ENCODE results near the gene SWI5. TPM values are rescaled to one million over a fixed set of nuclear protein-coding genes. Genes with fewer than 3 reads are reported as not detected.
A peak's percentile ranks its signal among the peaks of the same experiment; 100 is the strongest.

The SWI5 gene
- total RNA-seq, 1 donor from 2014 or later: 29.2 TPM

DNA sequence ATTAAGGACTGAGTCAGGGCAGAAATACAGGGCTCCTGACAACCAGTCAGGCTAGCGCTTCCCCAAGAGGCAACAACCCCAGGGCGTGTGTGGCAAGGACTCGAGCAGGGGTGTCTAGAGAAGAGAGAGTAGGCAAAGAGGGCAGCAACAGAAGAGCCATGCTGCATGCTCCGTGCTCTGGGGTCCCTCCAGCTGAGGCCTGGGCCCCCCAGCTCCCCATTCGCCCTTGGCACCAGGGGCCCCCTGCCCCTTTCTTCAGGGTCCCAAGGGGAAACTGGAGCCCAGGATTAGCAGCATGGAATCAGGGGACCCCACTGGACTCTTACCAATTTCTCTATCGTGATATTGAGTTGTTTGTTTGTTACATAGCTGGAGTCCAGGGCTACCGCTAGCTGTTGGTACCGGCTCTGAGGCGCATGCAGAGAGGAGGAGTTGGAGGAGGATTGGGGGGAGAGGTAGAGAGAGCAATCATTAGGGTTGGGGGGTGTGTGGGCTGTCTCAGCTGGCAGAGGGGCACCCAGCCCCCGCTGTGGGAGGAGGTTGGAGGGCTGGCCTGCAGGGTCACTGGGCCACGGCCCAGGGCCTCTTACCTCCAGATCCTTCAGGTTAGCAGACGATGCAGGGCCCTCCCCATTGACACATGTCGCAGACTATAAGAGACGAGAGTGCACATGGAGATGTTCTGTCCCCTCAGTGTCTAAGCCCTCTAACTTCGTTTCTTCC is 9.0 kb upstream of the SWI5 start:
- no peak overlapping the region for H3K27ac ChIP-seq (ENCODE audit: low read depth, low read length)
- Mint-ChIP-seq H3K27me3 (ENCODE audit: low read depth, unreplicated experiment) (no peaks in the 10 kb centered on the region), H3K27ac (ENCODE audit: unreplicated experiment) (peak overlapping the region; percentile 62), H3K4me3 (ENCODE audit: unreplicated experiment) (no peak overlapping the region), H3K9me3 (ENCODE audit: unreplicated experiment) (peaks cover 2% of the 10 kb centered on the region), H3K36me3 (ENCODE audit: low read depth, unreplicated experiment) (peaks cover 29% of the 10 kb centered on the region), H3K4me1 (ENCODE audit: low read depth, unreplicated experiment) (no peaks in the 10 kb centered on the region)
- H3K27me3 ChIP-seq (ENCODE audit: insufficient read depth, low read length): no peaks in the 10 kb centered on the region
- TF ChIP-seq, protein P1, sequence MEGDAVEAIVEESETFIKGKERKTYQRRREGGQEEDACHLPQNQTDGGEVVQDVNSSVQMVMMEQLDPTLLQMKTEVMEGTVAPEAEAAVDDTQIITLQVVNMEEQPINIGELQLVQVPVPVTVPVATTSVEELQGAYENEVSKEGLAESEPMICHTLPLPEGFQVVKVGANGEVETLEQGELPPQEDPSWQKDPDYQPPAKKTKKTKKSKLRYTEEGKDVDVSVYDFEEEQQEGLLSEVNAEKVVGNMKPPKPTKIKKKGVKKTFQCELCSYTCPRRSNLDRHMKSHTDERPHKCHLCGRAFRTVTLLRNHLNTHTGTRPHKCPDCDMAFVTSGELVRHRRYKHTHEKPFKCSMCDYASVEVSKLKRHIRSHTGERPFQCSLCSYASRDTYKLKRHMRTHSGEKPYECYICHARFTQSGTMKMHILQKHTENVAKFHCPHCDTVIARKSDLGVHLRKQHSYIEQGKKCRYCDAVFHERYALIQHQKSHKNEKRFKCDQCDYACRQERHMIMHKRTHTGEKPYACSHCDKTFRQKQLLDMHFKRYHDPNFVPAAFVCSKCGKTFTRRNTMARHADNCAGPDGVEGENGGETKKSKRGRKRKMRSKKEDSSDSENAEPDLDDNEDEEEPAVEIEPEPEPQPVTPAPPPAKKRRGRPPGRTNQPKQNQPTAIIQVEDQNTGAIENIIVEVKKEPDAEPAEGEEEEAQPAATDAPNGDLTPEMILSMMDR (IDR thresholded peaks at IDR 0.05; ENCODE audit: insufficient read depth, low read depth, low read length): no peak
- TF ChIP-seq EZH2 (IDR thresholded peaks at IDR 0.05; ENCODE audit: insufficient read depth, low read length): no peak
- no peak overlapping the region for H3K4me2 ChIP-seq (ENCODE audit: low read length)
- no peak overlapping the region for H3K9ac ChIP-seq (ENCODE audit: low read length)
- H2AFZ ChIP-seq (ENCODE audit: low read depth, low read length): no peak overlapping the region
- no peaks in the 10 kb centered on the region for H3K4me1 ChIP-seq (ENCODE audit: insufficient read depth, low read length)
- H3K4me3 ChIP-seq (ENCODE audit: insufficient read depth, low read depth, low read length): no peak overlapping the region
- peaks cover 19% of the 10 kb centered on the region for H3K79me2 ChIP-seq (ENCODE audit: insufficient read depth, low read length)
- H3K36me3 ChIP-seq (ENCODE audit: insufficient read depth, low read length): peaks cover 50% of the 10 kb centered on the region
- peaks cover 51% of the 10 kb centered on the region for H4K20me1 ChIP-seq (ENCODE audit: insufficient read depth, low read length)
- FAIRE-seq (no peak), DNase-seq (ENCODE audit: low read depth) (no peak)
- no peaks in the 10 kb centered on the region for H3K9me3 ChIP-seq (ENCODE audit: insufficient read depth, low read depth, low read length)

DNA sequence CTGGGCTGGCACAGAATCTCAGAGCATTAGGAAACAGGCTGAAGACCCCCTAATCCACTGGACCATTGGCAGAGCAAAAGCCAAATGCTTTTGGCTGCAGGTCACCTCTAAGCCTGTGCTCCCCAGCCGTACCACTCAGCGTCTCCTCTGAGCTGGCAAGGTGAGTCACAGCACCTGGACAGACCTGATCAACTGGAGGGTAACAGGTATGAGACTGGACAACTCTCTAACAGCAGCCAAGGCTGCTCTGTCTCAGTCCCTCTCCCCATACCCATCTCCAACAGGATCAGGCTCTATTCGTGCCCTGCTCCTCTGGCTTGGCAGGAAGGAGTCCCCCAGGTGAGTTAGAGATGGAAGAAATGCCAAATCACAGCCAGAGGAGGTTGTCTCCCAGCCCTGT is 5.0 kb upstream of the SWI5 start:
- peaks cover 53% of the 10 kb centered on the region for H3K79me2 ChIP-seq (ENCODE audit: insufficient read depth, low read length)
- TF ChIP-seq, protein P1 (IDR thresholded peaks at IDR 0.05; ENCODE audit: insufficient read depth, low read depth, low read length): no peak
- no peak for TF ChIP-seq EZH2 (IDR thresholded peaks at IDR 0.05; ENCODE audit: insufficient read depth, low read length)
- FAIRE-seq (no peak), DNase-seq (ENCODE audit: low read depth) (no peak)
- Mint-ChIP-seq H3K36me3 (ENCODE audit: low read depth, unreplicated experiment) (peaks cover 21% of the 10 kb centered on the region), H3K27me3 (ENCODE audit: low read depth, unreplicated experiment) (no peaks in the 10 kb centered on the region), H3K27ac (ENCODE audit: unreplicated experiment) (no peak overlapping the region), H3K4me3 (ENCODE audit: unreplicated experiment) (no peak overlapping the region), H3K9me3 (ENCODE audit: unreplicated experiment) (no peaks in the 10 kb centered on the region), H3K4me1 (ENCODE audit: low read depth, unreplicated experiment) (peaks cover 7% of the 10 kb centered on the region)
- peaks cover 54% of the 10 kb centered on the region for H3K36me3 ChIP-seq (ENCODE audit: insufficient read depth, low read length)
- H3K27me3 ChIP-seq (ENCODE audit: insufficient read depth, low read length): no peaks in the 10 kb centered on the region
- H3K4me3 ChIP-seq (ENCODE audit: insufficient read depth, low read depth, low read length): no peak overlapping the region
- no peak overlapping the region for H3K27ac ChIP-seq (ENCODE audit: low read depth, low read length)
- H3K9ac ChIP-seq (ENCODE audit: low read length): no peak overlapping the region
- H3K4me1 ChIP-seq (ENCODE audit: insufficient read depth, low read length): peaks cover 10% of the 10 kb centered on the region
- H3K4me2 ChIP-seq (ENCODE audit: low read length): no peak overlapping the region
- no peaks in the 10 kb centered on the region for H3K9me3 ChIP-seq (ENCODE audit: insufficient read depth, low read depth, low read length)
- H2AFZ ChIP-seq (ENCODE audit: low read depth, low read length): no peak overlapping the region
- H4K20me1 ChIP-seq (ENCODE audit: insufficient read depth, low read length): peaks cover 67% of the 10 kb centered on the region

DNA sequence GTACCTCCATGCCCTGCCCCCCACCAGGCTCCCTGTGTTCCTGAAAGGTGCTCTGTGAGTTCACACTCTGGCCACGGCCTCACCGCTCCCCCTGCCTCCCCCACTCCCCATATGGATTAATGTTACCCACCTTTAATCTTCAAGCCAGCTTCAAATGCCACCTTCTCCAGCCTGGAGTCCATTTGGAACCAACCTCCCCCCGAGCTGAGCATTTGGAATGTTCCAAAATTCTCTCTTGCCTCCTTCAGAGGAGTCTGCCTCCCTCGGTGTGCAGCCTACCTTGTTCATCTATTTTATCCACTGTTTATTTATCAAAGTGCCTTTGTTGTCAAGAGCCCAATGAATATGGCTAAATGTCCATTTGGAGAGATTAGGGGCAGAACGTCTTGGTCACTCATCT is 4.6 kb upstream of the SWI5 start:
- Histone ChIP-seq H3K4me2 (ENCODE audit: low read length) (no peak overlapping the region), H3K9me3 (ENCODE audit: insufficient read depth, low read depth, low read length) (no peaks in the 10 kb centered on the region), H3K4me3 (ENCODE audit: insufficient read depth, low read depth, low read length) (no peak overlapping the region), H3K79me2 (ENCODE audit: insufficient read depth, low read length) (peaks cover 57% of the 10 kb centered on the region), H3K9ac (ENCODE audit: low read length) (no peak overlapping the region), H3K36me3 (ENCODE audit: insufficient read depth, low read length) (peaks cover 52% of the 10 kb centered on the region), H2AFZ (ENCODE audit: low read depth, low read length) (no peak overlapping the region), H3K27ac (ENCODE audit: low read depth, low read length) (no peak overlapping the region), H3K27me3 (ENCODE audit: insufficient read depth, low read length) (no peaks in the 10 kb centered on the region), H4K20me1 (ENCODE audit: insufficient read depth, low read length) (peaks cover 67% of the 10 kb centered on the region), H3K4me1 (ENCODE audit: insufficient read depth, low read length) (peaks cover 10% of the 10 kb centered on the region)
- Mint-ChIP-seq H3K9me3 (ENCODE audit: unreplicated experiment) (no peaks in the 10 kb centered on the region), H3K27ac (ENCODE audit: unreplicated experiment) (no peak overlapping the region), H3K4me1 (ENCODE audit: low read depth, unreplicated experiment) (peaks cover 7% of the 10 kb centered on the region), H3K36me3 (ENCODE audit: low read depth, unreplicated experiment) (peaks cover 20% of the 10 kb centered on the region), H3K27me3 (ENCODE audit: low read depth, unreplicated experiment) (no peaks in the 10 kb centered on the region), H3K4me3 (ENCODE audit: unreplicated experiment) (no peak overlapping the region)
- TF ChIP-seq, protein P1 (IDR thresholded peaks at IDR 0.05; ENCODE audit: insufficient read depth, low read depth, low read length): no peak
- no peak for FAIRE-seq
- DNase-seq (ENCODE audit: low read depth): no peak

Measured in astrocyte (in vitro differentiated cells and primary cell).